HG03135 (cell line): ENCODE measurements around the gene FERD3L.

Source experiments
- ATAC-seq: cut with Tn5 transposase; IDR thresholded peaks from one replicate; pipeline ENCODE4 v1.9.1; 2021; ENCODE audit warnings: mild to moderate bottlenecking, moderate library complexity; ENCODE audit not compliant: unreplicated experiment

FERD3L gene

GRCh38 chr7:19101472-19101871 is 43.7 kb downstream of the FERD3L start:
- ATAC-seq, result no peak

GRCh38 chr7:19099924-19100323 is 45.3 kb downstream of the FERD3L start:
- no peak for ATAC-seq

- ATAC-seq, result no peak
Measured at GRCh38 chr7:19099194-19099593, 46.0 kb downstream of the FERD3L start.

GRCh38 chr7:19098510-19098909 is 46.7 kb downstream of the FERD3L start:
- no peak for ATAC-seq

GRCh38 chr7:19097165-19098055 is 47.8 kb downstream of the FERD3L start:
- no peak for ATAC-seq

GRCh38 chr7:19095353-19095860 is 49.8 kb downstream of the FERD3L start:
- no peak for ATAC-seq
